GM21786 (cell line): ENCODE measurements around the gene GOLGA8O.
"Not testable (repeated sequence)": the region's sequence is repeated elsewhere in the genome, so short reads cannot be mapped to it uniquely, and the experiment has no call there.

Experiments used
- ATAC-seq: cut with Tn5 transposase; IDR thresholded peaks from one replicate; pipeline ENCODE4 v1.9.1; 2021; ENCODE audit not compliant: unreplicated experiment

GOLGA8O gene

GRCh38 chr15:32455534-32455933, at the start of gene GOLGA8O:
Gene GOLGA8O, minus strand, starts transcription at chr15:32455634. Its CDS starts 98 bp downstream, at chr15:32455536.
- not testable (repeated sequence) for ATAC-seq

- ATAC-seq, result not testable (repeated sequence)
These were observed 48.8 kb upstream of the GOLGA8O start for GRCh38 chr15:32504152-32504811.

GRCh38 chr15:32502946-32503345, 47.5 kb upstream of the GOLGA8O start:
- ATAC-seq, result not testable (repeated sequence)

GRCh38 chr15:32492768-32493167, 37.3 kb upstream of the GOLGA8O start:
- ATAC-seq, result not testable (repeated sequence)

- not testable (repeated sequence) for ATAC-seq
These were observed 31.0 kb upstream of the GOLGA8O start for GRCh38 chr15:32486474-32486873.

GRCh38 chr15:32483377-32483776, 27.9 kb upstream of the GOLGA8O start:
- not testable (repeated sequence) for ATAC-seq

GRCh38 chr15:32481683-32482082, 26.2 kb upstream of the GOLGA8O start:
- ATAC-seq, result not testable (repeated sequence)

- ATAC-seq, result not testable (repeated sequence)
These were observed 12.6 kb upstream of the GOLGA8O start for GRCh38 chr15:32468076-32468475.

- not testable (repeated sequence) for ATAC-seq
These were observed 14.9 kb downstream of the GOLGA8O start for GRCh38 chr15:32440445-32440977.

GRCh38 chr15:32434102-32434963, 21.1 kb downstream of the GOLGA8O start:
- ATAC-seq, result not testable (repeated sequence)

- not testable (repeated sequence) for ATAC-seq
These were observed 27.8 kb downstream of the GOLGA8O start for GRCh38 chr15:32427635-32428034.

GRCh38 chr15:32426511-32426910, 28.9 kb downstream of the GOLGA8O start:
- not testable (repeated sequence) for ATAC-seq

GRCh38 chr15:32407903-32408302, 47.5 kb downstream of the GOLGA8O start:
- ATAC-seq, result not testable (repeated sequence)

GRCh38 chr15:32403192-32403591, 52.2 kb downstream of the GOLGA8O start, which contains the start of gene GOLGA8K:
Gene GOLGA8K, minus strand, starts transcription at chr15:32403292. Its CDS starts 98 bp downstream, at chr15:32403194.
- ATAC-seq, result not testable (repeated sequence)

- not testable (repeated sequence) for ATAC-seq
These were observed 58.9 kb downstream of the GOLGA8O start for GRCh38 chr15:32396522-32396921.
